ENCODE results near the gene PRDM11. TPM values are rescaled to one million over a fixed set of nuclear protein-coding genes. Genes with fewer than 3 reads are reported as not detected.
A peak's percentile ranks its signal among the peaks of the same experiment; 100 is the strongest.

The PRDM11 gene
- total and polyA plus RNA-seq, 8 donors = 13.6 to 29.6 (median 21.4) TPM

GRCh38 chr11:45188127-45188526 is 41.7 kb downstream of the PRDM11 start:
- Histone ChIP-seq H3K36me3 (peaks cover 0 to 50% of the 10 kb centered on the region in 2 donors), H3K27ac (no peak overlapping the region), H3K27me3 (no peaks in the 10 kb centered on the region), H3K4me3 (no peak overlapping the region), H3K9me3 (no peaks in the 10 kb centered on the region), H3K4me1 (no peaks in the 10 kb centered on the region)
- DNase-seq (no peak), ATAC-seq (no peak)
- intact Hi-C loops (cut with DNase I) = no loop called here
- TF ChIP-seq, protein P1, sequence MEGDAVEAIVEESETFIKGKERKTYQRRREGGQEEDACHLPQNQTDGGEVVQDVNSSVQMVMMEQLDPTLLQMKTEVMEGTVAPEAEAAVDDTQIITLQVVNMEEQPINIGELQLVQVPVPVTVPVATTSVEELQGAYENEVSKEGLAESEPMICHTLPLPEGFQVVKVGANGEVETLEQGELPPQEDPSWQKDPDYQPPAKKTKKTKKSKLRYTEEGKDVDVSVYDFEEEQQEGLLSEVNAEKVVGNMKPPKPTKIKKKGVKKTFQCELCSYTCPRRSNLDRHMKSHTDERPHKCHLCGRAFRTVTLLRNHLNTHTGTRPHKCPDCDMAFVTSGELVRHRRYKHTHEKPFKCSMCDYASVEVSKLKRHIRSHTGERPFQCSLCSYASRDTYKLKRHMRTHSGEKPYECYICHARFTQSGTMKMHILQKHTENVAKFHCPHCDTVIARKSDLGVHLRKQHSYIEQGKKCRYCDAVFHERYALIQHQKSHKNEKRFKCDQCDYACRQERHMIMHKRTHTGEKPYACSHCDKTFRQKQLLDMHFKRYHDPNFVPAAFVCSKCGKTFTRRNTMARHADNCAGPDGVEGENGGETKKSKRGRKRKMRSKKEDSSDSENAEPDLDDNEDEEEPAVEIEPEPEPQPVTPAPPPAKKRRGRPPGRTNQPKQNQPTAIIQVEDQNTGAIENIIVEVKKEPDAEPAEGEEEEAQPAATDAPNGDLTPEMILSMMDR (IDR thresholded peaks at IDR 0.05) = no peak

DNA sequence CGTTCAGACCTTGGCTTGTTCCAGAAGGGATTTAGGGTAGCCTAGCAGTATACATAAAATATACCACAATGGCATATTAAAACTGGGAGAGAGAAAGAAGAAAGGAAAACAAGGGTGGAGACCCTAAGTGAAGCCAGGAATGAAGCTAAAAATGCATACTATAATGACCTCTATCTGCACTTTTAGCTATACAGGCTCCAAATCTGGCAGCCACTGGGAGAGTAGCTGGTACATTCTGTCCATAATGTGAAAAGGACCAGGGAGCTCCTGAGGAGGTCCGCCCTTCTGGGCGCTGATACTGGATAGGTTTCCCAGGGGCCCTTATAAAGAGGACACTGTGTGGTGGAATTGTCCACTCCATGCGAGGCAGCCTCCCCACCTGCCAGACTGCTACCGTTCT is 42.8 kb downstream of the PRDM11 start:
- Histone ChIP-seq H3K4me3 (no peak overlapping the region), H3K36me3 (peaks cover 0 to 41% of the 10 kb centered on the region in 2 donors)
- no peak for ATAC-seq

DNA sequence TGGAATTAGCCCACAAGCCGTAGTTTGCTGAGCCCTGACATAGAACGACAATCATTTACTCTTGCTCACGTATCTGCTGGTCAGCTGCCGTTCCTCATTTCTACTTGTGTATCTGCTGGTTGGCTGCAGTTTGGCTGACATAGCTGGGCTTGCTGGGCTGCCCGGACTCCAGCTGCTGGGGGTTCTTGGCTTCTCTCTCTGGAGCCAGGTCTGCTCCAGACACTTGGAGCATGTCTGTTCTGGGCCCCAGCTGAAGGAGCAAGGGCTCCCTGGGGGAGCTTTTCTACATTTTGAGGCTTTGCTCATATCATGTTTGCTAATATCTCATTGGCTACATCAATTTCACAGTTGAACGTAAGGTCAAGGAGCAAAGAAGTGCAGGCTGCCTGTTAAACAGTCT is 47.3 kb downstream of the PRDM11 start:
- no peak overlapping the region for H3K27ac ChIP-seq
- TF ChIP-seq, protein P1 (IDR thresholded peaks at IDR 0.05) = no peak

More for the DNA sequence above, 42.8 kb downstream of the PRDM11 start:
- intact Hi-C loops (cut with DNase I) = no loop called here
- DNase-seq = no peak
- H3K27ac ChIP-seq = no peak overlapping the region
- TF ChIP-seq, protein P1 (IDR thresholded peaks at IDR 0.05) = no peak
- no peaks in the 10 kb centered on the region for H3K4me1 ChIP-seq
- no peaks in the 10 kb centered on the region for H3K9me3 ChIP-seq
- no peaks in the 10 kb centered on the region for H3K27me3 ChIP-seq

DNA sequence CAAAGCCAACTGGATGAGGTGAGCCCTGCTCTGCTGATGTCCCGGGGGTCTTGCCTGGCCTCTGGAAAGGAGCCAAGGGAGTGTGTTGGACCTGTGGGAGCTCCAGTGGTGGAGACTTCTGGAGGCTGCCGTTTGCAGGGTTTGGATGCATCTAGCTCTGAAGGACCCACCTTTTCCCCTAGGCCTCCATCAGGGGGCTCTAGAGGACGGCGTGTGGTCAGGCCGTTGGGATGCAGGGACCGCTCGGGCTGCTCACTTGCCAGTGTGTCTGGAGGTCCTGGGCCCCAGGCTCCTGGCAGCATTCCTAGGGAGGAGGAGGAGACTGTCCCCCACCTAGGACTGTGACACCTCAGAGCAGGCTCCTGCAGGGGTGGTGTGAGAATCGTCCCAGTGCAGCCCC is 58.3 kb downstream of the PRDM11 start:
- TF ChIP-seq, protein P1 (IDR thresholded peaks at IDR 0.05) = no peak
- intact Hi-C loops (cut with DNase I) = no loop called here
- Histone ChIP-seq H3K27me3 (no peaks in the 10 kb centered on the region), H3K4me3 (no peak overlapping the region), H3K36me3 (peaks cover 0 to 16% of the 10 kb centered on the region in 2 donors), H3K9me3 (no peaks in the 10 kb centered on the region), H3K27ac (no peak overlapping the region), H3K4me1 (peaks cover 11 to 15% of the 10 kb centered on the region in 2 donors)
- ATAC-seq (no peak), DNase-seq (peak in 1 of 4 donors; percentile 19)

More for the DNA sequence above, 47.3 kb downstream of the PRDM11 start:
- no peak for ATAC-seq
- intact Hi-C loops (cut with DNase I) = no loop called here
- H3K9me3 ChIP-seq = no peaks in the 10 kb centered on the region
- DNase-seq = peak in 1 of 4 donors; percentile 62
- no peak overlapping the region for H3K4me3 ChIP-seq
- no peaks in the 10 kb centered on the region for H3K4me1 ChIP-seq
- H3K36me3 ChIP-seq = peaks cover 0 to 13% of the 10 kb centered on the region in 2 donors
- H3K27me3 ChIP-seq = no peaks in the 10 kb centered on the region

DNA sequence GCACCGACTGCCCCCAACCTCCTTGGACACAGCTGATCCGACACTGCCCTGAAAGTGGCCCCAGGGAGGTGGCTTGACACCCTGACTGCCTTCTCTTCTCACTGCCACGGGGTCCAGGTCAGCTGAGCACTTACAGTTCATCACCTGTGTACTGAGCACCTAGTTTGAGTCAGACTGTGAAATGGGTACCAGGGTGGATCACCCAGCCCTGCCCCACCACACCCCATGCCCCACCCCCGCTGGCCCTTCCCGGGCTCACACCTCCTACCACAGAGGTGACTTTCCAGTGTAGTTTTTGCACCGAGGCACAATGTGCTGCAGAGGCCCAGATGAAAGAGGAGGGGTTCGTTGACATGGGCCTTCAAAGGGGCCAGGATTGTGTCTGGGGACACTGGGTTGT is 59.5 kb downstream of the PRDM11 start:
- Histone ChIP-seq H3K27me3 (no peaks in the 10 kb centered on the region), H3K4me1 (peaks cover 20 to 25% of the 10 kb centered on the region in 2 donors), H3K27ac (no peak overlapping the region), H3K4me3 (no peak overlapping the region), H3K9me3 (no peaks in the 10 kb centered on the region), H3K36me3 (peaks cover 0 to 19% of the 10 kb centered on the region in 2 donors)
- TF ChIP-seq, protein P1 (IDR thresholded peaks at IDR 0.05) = no peak
- intact Hi-C loops (cut with DNase I) = no loop called here
- ATAC-seq = no peak
- no peak for DNase-seq

All from left lung (tissue), 10 donors.